Limb (tissue), 2 donors: Measurements from ENCODE around the gene TLE2.
"Not testable (repeated sequence)": the region's sequence is repeated elsewhere in the genome, so short reads cannot be mapped to it uniquely, and the experiment has no call there.

Source experiments
- DNase-seq, 2 donors: peaks; one replicate each; pipeline ENCODE4 v3.0.0-alpha.2; 2016; ENCODE audit errors: extremely low spot score in 2 of 2

TLE2 gene

DNA sequence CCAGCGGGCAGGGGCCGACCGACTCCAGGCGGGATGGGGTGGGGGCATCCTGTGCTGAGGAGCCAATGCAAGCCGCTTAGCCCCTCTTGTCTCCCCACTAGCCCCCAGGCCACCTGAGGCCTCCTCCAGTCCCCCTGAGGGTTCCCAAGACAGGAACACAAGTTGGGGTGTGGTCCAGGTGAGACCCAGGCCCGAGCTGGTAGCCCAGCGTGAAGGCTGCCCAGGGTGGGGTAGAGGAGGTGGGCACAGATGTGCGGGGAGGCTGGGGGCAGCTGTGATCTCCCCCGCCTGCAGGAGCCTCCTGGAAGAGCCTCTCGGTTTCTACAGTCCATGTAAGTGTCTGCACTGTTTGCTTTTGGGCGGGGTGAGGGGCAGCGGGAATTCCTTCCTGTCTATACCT, 41.3 kb downstream of the TLE2 start:
- no peak for DNase-seq

DNA sequence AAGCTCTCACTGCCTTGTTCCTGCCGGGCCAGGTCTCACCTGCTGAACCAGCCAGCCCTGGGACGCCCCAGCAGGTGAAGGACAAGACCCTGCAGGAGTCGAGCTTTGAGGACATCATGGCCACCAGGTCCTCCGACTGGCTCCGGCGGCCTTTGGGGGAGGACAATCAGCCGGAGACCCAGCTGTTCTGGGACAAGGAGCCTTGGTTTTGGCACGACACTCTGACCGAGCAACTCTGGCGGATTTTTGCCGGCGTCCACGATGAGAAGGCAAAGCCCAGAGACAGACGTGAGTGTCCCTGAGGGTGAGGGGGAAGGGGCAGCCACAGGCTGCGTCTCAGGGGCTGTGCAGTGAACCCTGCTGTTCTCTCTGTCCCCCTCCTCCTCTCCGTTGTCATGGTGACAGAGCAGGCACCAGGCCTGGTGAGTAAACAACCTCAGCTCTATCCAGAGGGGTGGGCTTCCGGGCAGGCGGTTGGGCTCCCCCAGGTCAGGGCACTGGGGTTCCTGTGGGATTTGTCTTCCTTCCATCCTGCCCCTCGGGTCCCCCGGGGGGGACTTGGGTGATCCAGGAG, 42.0 kb downstream of the TLE2 start:
- peak in 1 of 2 donors; percentile 63 for DNase-seq

DNA sequence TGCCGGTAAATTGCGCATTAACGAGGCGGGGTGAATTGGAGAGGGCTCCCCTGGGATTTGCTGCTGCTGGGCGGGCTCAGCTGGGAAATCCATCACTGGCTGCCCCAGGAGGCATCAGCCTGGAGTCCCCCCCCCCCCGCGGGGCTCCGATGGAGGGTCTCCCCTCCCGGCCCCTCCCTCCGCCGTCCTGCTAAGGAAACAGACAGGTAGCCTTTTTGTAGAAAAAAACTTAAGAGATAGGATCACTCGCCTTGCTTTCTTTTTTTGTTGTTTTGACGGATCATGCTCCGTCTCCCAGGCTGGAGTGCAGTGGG, 44.9 kb downstream of the TLE2 start:
- peak in 1 of 2 donors; percentile 85 for DNase-seq

DNA sequence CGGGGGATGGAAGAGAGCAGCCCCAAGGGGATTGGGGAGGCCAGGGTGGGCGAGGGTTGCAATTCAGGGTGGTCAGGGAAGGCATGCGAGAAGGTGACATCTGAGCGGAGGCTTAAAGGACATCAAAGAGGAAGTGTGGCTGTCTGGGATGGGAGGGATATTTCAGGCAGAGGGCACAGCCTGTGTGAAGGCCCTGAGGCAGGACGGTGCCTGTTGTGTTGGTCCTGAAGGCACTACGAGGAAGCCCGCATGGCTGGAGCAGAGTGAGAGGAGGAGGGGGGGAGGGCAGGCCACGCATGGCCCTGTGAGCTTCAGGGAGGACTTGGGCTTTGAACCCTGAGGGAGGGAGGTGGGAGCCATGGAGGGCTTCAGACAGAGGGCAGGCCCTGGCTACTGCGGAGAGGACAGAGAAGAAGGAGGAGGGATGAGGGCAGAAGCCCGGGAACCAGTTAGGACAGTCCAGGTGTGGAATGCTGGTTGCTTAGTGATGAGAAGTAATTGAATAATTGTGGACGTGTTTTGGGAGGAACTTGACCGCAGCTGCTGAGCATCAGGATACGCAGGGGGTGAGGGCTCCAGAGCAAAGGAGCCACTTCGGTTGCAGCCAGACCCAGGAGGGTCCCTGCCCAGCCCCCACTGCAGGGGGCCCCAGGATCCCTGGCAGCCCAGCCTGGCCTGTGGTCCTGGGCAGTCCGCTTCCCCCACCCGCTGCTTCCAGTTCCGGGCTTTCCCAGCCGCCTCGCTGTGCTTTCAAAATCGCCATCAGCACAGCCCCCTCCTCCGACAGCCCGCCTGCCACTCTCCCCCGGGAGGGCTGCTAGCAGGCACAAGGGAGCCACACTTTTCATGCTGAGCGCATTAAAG, 45.5 kb downstream of the TLE2 start:
- DNase-seq = peak in 1 of 2 donors; percentile 52

DNA sequence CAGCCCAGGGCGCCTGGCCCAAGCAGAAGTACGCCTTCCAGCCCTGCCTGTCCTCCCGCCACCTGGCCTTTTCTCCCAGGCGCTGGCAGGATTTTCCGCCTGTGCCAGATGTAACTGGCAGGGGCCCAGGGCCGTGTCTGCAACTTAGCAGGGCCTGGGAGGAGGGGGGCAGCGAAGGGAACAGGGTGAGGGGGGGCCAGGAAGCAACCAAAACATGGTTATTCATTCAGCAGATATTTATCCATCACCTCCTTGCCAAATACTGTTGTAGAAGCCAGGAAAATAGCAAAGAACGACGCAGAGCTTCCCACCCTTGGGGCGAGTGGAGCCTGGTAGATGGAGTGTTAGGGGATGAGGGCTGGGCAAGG, 46.1 kb downstream of the TLE2 start:
- peak; percentile 90 for DNase-seq

DNA sequence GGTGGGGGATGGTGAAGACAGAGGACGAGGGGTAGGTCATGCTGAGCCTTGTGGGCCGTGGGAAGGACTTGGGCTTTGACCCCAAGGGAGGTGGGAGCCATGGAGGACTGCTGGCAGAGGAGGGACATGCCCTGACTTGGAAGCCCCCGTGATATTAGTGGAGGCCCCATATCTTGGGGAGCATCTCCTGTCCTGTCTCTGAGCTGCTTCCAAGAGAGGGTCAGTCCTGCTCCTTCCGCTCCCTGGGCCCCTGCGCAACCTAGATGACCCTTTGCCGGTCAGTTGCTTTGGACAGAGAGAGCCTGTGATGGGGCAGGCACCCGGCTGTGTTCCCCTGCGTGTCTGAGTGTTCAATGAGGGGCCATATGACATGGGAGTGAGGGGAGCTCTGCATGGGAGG, 46.5 kb downstream of the TLE2 start:
- DNase-seq = no peak

DNA sequence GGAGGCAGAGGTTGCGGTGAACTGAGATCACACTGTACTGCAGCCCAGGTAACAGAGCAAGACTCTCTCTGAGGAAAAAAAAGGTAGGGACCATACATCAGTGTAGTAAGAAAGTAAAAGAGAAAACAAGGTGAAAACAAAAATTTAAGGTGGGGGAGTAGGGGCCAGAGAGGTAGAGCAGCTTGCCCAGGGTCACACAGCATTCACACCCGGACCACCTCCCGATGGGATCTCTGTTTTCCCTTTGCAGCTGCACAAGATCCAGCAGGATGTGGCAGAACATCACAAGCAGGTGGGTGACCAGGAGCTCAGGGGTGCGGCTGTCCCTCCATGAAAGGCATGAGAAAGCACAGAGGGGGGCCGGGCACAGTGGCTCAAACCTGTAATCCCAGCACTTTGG, 47.2 kb downstream of the TLE2 start:
- no peak for DNase-seq

DNA sequence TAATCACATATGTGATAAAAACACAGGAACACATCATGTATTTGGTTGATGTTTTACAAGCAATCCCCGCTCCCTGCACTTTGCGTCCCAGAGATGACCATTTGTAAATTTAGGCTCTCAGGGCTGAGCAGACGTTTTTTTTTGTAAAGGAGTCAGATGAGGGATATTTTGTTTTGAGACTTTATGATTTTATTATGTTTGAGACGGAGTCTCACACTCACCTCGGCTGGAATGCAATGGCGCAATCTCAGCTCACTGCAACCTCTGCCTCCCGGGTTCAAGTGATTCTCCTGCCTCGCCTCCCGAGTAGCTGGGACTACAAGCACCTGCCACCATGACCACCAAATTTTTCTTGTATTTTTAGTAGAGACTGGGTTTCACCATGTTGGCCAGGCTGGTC, 50.3 kb downstream of the TLE2 start:
- no peak for DNase-seq

DNA sequence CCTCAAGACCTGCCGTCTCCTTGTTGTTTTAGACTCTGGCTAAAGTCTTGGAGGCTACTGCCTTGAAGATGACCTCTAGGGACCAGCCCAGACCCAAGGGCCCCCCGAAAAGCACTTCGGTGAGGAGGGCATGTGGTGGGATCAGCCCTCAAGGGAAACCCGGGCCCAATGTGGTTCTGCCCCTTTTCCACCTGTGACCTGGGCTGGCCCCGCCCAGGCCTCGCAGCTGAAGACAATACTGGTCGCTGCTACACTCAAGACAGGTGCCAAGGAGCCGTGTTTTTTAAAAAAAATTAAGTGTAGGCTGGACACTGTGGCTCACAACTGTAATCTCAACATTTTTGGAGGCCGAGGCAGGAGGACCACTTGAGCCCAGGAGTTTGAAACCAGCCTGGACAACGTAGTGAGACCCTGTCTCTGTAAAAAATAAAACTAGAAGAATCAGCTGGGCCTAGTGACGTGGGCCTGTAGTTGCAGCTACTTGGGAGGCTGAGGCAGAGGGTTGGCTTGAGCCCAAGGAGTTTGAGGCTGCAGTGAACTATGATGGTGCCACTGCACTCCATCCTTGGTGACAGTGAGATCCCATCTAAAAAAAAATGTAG, 50.8 kb downstream of the TLE2 start:
- DNase-seq = no peak

DNA sequence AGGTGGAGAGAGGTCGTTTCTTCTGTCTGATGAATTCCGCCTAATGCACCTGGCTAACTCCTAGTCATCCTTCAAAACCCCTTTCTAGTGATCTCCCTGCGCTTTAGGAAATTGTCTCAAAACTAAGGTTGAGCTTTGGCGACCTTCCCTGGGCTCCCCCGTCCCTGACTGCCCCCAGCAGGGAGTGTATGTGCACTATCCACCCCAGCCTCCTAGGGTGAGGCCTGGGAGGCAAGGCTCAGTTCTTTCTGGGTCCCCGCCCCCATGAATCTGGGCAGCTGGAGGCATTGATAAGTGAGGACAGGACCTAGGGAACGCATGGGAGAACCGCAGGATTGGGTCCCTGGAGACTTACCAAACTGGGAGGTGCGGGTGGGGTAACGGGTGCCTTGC, 51.3 kb downstream of the TLE2 start:
- DNase-seq = no peak

DNA sequence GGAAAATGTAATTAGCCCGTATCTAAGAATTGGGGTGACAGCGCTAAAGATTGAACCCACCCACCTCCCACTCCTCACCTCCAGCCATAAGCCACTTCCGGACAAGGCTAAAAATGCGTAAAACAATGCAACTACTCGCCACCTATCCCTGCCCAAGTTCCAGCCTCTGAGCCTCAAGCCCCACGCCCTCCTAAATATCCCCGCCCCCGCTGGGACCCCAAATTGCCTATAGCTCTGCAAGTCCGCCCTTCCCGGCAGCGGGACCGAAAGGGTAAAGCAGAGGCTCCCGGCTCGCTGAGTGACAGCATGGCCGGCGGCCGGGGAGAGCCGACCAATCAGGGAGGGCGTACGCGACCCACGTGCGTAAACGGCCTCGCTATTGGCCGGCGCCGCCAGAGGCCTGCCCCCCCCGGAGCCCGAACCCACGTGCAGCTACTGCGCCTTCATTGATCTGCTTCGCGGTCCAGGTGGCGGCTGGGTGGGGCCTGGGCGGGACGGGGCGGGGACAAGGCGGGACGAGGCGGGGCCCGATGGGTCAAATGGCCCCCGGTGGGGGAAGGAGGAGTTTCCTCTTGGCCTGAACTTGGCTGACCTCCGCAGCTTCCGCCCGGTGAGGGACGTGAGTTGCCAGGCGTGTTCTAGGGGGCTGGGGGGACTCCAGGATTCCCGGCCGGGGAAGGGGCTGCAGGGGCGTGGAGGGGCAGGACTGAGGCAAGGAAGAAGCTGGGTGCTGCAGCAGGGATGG, 51.9 kb downstream of the TLE2 start, which contains the start of gene TLE6:
TLE6 (plus strand) TSS at position 564 of the 745 bp plus-strand sequence. CDS start 670 bp downstream, outside the sequence.
- DNase-seq = peak; percentile 94 to 98

DNA sequence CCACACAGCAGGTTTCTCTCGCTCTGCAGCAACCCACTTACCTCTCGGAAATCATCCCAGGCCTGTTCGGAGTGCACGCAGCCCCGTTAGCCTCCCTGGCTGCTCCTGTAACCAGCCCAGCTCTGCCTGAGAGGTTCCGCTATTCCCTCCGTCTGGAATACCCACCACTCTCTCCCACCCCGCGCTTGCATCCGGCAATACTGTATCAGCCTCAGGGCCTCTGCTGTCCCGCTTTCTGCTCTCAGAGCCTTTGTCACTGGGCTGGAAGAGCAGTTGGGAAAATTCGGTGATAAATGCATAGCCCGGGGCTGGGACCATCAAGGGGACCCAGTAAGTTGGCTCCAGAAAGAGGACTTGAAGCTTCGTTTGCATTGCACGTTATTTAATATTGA, 52.5 kb downstream of the TLE2 start:
- no peak for DNase-seq

DNA sequence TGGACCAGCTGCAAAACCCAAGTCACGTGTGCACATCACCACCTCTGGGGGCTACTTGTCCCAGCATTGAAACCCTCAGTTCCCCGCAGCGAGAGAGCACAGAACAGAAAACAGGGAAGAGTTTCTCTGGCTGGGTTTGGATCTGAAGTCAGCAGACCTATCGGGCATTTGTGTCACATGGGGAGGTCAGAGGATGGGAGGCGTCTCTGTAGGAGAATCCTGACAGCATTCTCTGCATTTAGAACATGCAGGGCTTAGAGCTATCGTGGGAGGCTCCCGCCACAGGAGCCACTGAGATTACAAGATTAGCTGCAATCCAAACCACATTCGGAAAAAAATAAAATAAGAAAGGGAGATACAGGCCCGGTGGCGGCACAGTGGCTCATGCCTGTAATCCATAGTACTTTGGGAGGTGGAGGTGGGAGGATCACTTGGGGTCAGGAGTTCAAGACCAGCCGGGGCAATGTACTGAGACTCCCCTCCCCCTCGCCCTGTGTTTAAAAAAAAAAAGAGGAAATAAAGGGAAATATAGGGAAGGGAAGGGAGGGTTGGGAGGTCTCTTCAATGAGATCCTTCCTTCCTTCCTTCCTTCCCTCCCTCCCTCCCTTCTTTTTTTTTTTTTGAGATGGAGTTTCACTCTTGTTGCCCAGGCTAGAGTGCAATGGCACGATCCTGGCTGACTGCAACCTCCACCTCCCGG, 54.6 kb downstream of the TLE2 start:
- no peak for DNase-seq

DNA sequence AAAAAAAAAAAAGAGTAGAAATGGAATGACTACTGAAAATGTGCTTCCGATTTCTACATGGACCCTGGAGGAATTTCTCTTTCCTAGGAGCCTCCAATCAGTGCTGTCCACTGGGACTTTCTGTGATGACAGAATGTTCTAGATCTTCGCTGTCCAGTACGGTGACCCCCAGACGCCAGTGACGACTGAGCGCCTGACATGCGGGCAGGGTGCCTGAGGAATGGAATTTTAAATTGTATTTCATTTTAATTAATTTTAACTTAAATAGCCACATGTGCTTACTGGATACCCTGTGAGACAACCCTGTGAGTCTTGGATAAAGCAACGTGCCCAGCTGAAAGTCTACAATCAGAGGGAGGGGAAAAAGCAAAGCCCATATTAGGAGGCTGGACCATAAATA, 55.9 kb downstream of the TLE2 start:
- no peak for DNase-seq

DNA sequence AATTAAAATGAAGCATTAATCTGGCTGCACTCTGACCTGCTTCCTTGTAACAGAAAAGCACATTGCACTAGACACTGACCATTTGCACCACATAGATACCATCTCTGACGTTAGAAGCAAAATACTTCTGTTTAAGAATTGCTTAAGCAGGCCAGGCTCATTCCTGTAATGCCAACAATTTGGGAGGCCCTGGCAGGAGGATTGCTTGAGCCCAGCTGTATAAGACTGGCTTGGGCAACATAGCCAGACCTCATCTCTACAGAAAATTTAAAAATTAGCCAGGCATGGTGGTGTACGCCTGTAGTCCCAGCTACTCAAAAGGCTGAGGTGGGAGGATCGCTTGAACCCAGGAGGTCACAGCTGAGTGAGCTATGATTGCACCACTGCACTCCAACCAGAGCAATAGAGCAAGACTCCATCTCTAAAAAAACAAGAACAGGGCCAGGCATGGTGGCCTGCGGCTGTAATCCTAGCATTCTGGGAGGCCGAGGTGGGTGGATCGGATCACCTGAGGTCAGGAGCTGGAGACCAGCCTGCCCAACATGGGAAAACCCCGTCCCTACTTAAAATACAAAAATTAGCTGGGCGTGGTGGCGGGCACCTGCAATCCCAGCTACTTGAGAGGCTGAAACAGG, 58.8 kb downstream of the TLE2 start:
- no peak for DNase-seq

DNA sequence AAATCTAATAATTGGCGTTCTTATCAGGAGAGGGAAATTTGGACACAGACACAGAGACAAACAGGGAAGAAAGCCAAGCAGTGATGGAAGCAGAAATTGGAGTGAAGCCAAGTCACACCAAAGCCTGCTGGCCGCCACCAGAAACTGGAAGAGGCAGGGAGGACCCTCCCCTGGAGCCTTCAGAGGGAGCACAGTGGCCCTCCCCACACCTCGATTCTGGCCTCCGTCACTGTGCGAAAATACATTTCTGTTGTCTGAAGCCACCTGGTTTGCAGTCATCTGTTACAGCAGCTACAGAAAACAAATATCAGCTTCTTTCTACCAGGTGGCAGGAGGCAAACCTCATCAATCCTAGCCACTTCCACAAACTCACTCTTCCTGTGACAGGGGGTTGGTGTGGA, 60.0 kb downstream of the TLE2 start:
- DNase-seq = peak; percentile 56 to 66

DNA sequence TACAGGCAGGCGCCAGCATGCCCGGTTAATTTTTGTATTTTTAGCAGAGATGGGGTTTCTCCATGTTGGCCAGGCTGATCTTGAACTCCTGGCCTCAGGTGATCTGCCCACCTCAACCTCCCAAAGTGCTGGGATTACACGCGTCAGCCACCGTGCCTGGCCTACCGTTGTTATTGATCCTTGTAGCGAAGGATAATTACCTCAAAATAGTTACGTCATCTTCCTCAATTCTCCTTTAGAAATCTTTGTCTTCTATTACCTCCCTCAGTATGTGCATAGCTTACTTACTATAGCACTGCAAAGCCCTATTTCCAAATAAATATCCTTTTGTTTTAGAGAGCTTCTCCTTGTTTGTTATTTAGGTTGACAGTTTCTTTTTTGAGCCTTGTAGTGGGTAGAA, 61.1 kb downstream of the TLE2 start:
- DNase-seq = no peak

DNA sequence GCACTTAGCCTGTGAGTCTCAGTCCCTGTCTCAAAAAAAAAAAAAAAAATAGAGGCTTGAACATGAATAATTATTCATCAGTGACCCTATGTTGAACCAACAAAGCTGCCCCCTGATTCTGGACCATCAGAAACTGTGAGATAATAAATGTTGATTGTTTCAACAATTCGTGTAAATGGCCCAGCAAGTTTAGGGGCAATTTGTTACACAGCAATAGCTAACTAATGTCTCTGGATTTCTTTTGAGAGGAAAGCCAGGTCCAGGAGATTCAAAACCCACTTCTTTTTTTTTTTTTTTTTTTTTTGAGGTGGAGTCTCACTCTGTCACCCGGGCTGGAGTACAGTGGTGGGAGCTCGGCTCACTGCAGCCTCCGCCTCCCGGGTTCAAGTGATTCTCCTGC, 64.2 kb downstream of the TLE2 start:
- no peak for DNase-seq

DNA sequence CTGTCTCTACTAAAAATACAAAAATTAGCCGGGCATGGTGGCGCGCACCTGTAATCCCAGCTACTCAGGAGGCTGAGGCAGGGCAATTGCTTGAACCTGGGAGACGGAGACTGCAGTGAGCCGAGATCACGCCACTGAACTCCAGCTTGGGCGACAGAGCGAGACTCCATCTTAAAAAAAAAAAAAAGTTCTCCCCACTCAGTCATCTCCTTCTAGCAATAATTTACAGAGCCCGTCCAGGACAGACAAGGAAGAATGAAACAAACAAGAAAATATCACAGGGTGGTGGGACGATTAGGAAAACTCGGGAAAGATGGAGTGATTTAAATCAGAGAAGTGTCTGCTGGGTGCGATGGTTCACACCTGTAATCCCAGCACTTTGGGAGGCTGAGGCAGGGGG, 65.4 kb downstream of the TLE2 start:
- not testable (repeated sequence) for DNase-seq

DNA sequence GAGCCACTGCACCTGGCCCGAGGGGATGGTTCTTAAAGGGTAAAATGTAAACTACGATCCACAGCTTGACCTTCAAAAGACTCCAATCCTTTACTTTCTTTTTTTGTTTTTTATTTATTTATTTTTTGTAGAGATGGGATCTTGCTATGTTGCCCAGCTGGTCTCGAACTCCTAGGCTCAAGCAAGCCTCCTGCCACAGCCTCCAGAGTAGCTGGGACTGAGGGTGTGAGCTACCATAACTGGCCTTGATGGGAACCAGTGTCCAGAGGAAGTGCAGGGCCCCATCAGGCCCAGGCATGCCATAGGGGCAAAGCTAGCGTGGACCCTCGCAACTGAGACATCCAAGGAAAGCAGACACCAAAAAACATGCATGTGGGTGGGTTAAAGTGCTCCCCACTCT, 66.0 kb downstream of the TLE2 start:
- DNase-seq = no peak

DNA sequence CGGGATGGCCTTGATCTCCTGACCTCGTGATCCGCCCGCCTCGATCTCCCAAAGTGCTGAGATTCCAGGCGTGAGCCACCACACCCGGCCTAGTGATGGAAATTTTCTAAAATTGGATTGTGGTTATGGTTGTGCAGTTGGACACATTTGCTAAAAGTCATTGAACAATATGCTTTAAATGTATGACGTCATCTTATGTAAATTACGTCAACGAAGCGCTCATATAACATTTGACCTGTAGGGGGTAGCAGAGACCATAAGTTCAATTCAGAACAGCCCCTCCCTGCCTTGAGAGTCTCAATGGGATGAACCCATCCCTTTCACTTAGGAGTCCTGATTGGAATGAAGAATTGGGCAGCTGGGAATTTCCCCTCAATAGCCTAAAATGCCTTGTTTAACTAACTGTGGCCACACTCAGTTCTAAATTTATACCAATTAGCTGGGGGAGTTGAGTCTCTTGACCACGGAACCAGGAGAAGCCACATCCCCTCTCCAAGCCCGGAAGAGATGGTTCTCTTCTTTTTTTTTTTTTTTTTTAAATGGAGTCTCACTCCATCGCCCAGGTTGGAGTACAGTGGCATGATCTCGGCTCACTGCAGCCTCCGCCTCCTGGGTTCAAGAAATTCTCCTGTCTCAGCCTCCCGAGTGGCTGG, 66.9 kb downstream of the TLE2 start:
- DNase-seq = peak; percentile 61 to 88
